Measurements from ENCODE around the gene NPM1. TPM values are rescaled to one million over a fixed set of nuclear protein-coding genes. Genes with fewer than 3 reads are reported as not detected.
A peak's percentile ranks its signal among the peaks of the same experiment; 100 is the strongest.
"Not testable (repeated sequence)": the region's sequence is repeated elsewhere in the genome, so short reads cannot be mapped to it uniquely, and the experiment has no call there.

The NPM1 gene
- polyA plus RNA-seq (2013, experiment 1 of 2) = 3,673 TPM
- polyA plus RNA-seq (2013, experiment 2 of 2) = 3,820 TPM

GRCh38 chr5:171387345-171387969 lies at the start of gene NPM1:
Gene NPM1 (plus strand): TSS chr5:171387849. CDS start chr5:171387949, 100 bp downstream.
- under 1% methylated on average over 56 of the region's 56 CpGs for WGBS
- Histone ChIP-seq H3K36me3 (ENCODE audit: insufficient read depth, low read length) (peaks cover 40% of the 10 kb centered on the region), H3K27ac (ENCODE audit: low read depth, low read length) (peak within 1 kb of the TSS; percentile 94), H3K9ac (ENCODE audit: low read depth, low read length) (peak within 1 kb of the TSS; percentile 99), H3K4me3 (ENCODE audit: low read length) (peak within 1 kb of the TSS; percentile 94), H3K27me3 (ENCODE audit: insufficient read depth, low read length) (no peaks in the 10 kb centered on the region), H3K4me1 (ENCODE audit: insufficient read depth, low read length) (peaks cover 17% of the 10 kb centered on the region), H3K9me3 (ENCODE audit: insufficient read depth, low read depth, low read length) (no peaks in the 10 kb centered on the region)

- Histone ChIP-seq H3K36me3 (ENCODE audit: insufficient read depth, low read length) (no peaks in the 10 kb centered on the region), H3K4me3 (ENCODE audit: low read length) (no peak overlapping the region)
Observed at GRCh38 chr5:171340042-171340441, 47.6 kb upstream of the NPM1 start.

GRCh38 chr5:171340491-171340890 lies 47.2 kb upstream of the NPM1 start:
- H3K9me3 ChIP-seq (ENCODE audit: insufficient read depth, low read depth, low read length) = no peaks in the 10 kb centered on the region
- peaks cover 34% of the 10 kb centered on the region for H3K27me3 ChIP-seq (ENCODE audit: insufficient read depth, low read length)
- 0 out of 2 replicates have a peak, but pooled peaks cover 3% of the 10 kb centered on the region for H3K4me1 ChIP-seq (ENCODE audit: insufficient read depth, low read length)
- no peak overlapping the region for H3K4me3 ChIP-seq (ENCODE audit: low read length)
- H3K36me3 ChIP-seq (ENCODE audit: insufficient read depth, low read length) = no peaks in the 10 kb centered on the region
- no peak overlapping the region for H3K27ac ChIP-seq (ENCODE audit: low read depth, low read length)
- 87% methylated on average over 6 of the region's 6 CpGs for WGBS
- no peak overlapping the region for H3K9ac ChIP-seq (ENCODE audit: low read depth, low read length)

More at GRCh38 chr5:171340042-171340441, 47.6 kb upstream of the NPM1 start:
- H3K9ac ChIP-seq (ENCODE audit: low read depth, low read length) = no peak overlapping the region
- no peak overlapping the region for H3K27ac ChIP-seq (ENCODE audit: low read depth, low read length)
- H3K27me3 ChIP-seq (ENCODE audit: insufficient read depth, low read length) = peaks cover 39% of the 10 kb centered on the region
- no peaks in the 10 kb centered on the region for H3K9me3 ChIP-seq (ENCODE audit: insufficient read depth, low read depth, low read length)
- H3K4me1 ChIP-seq (ENCODE audit: insufficient read depth, low read length) = 0 out of 2 replicates have a peak, but pooled peaks cover 3% of the 10 kb centered on the region

GRCh38 chr5:171342362-171343111 lies 45.1 kb upstream of the NPM1 start:
- H3K27ac ChIP-seq (ENCODE audit: low read depth, low read length) = no peak overlapping the region
- H3K36me3 ChIP-seq (ENCODE audit: insufficient read depth, low read length) = no peaks in the 10 kb centered on the region
- 62% methylated on average over 17 of the region's 17 CpGs for WGBS
- H3K9me3 ChIP-seq (ENCODE audit: insufficient read depth, low read depth, low read length) = no peaks in the 10 kb centered on the region
- H3K4me1 ChIP-seq (ENCODE audit: insufficient read depth, low read length) = no peaks in the 10 kb centered on the region
- no peak overlapping the region for H3K4me3 ChIP-seq (ENCODE audit: low read length)
- H3K27me3 ChIP-seq (ENCODE audit: insufficient read depth, low read length) = peaks cover 14% of the 10 kb centered on the region
- no peak overlapping the region for H3K9ac ChIP-seq (ENCODE audit: low read depth, low read length)

GRCh38 chr5:171344936-171345608 lies 42.6 kb upstream of the NPM1 start:
- Histone ChIP-seq H3K36me3 (ENCODE audit: insufficient read depth, low read length) (no peaks in the 10 kb centered on the region), H3K4me3 (ENCODE audit: low read length) (no peak overlapping the region), H3K27me3 (ENCODE audit: insufficient read depth, low read length) (0 out of 2 replicates have a peak, but pooled peaks cover 3% of the 10 kb centered on the region), H3K9ac (ENCODE audit: low read depth, low read length) (no peak overlapping the region), H3K4me1 (ENCODE audit: insufficient read depth, low read length) (no peaks in the 10 kb centered on the region), H3K9me3 (ENCODE audit: insufficient read depth, low read depth, low read length) (no peaks in the 10 kb centered on the region), H3K27ac (ENCODE audit: low read depth, low read length) (no peak overlapping the region)
- 96% methylated on average over 19 of the region's 19 CpGs for WGBS

- Histone ChIP-seq H3K4me1 (ENCODE audit: insufficient read depth, low read length) (no peaks in the 10 kb centered on the region), H3K4me3 (ENCODE audit: low read length) (no peak overlapping the region), H3K36me3 (ENCODE audit: insufficient read depth, low read length) (no peaks in the 10 kb centered on the region), H3K9me3 (ENCODE audit: insufficient read depth, low read depth, low read length) (no peaks in the 10 kb centered on the region), H3K9ac (ENCODE audit: low read depth, low read length) (no peak overlapping the region), H3K27ac (ENCODE audit: low read depth, low read length) (no peak overlapping the region), H3K27me3 (ENCODE audit: insufficient read depth, low read length) (no peaks in the 10 kb centered on the region; the same call in 1 of the 2 replicates)
- 87% methylated on average over 7 of the region's 7 CpGs for WGBS
Observed at GRCh38 chr5:171351536-171352073, 36.0 kb upstream of the NPM1 start.

GRCh38 chr5:171355302-171355724 lies 32.3 kb upstream of the NPM1 start:
- H3K4me3 ChIP-seq (ENCODE audit: low read length) = no peak overlapping the region
- H3K4me1 ChIP-seq (ENCODE audit: insufficient read depth, low read length) = no peaks in the 10 kb centered on the region
- no peaks in the 10 kb centered on the region; the same call in 1 of the 2 replicates for H3K27me3 ChIP-seq (ENCODE audit: insufficient read depth, low read length)
- H3K9ac ChIP-seq (ENCODE audit: low read depth, low read length) = no peak overlapping the region
- H3K9me3 ChIP-seq (ENCODE audit: insufficient read depth, low read depth, low read length) = no peaks in the 10 kb centered on the region
- H3K27ac ChIP-seq (ENCODE audit: low read depth, low read length) = no peak overlapping the region
- 100% methylated on average over 5 of the region's 5 CpGs for WGBS
- H3K36me3 ChIP-seq (ENCODE audit: insufficient read depth, low read length) = no peaks in the 10 kb centered on the region

GRCh38 chr5:171357843-171358242 lies 29.8 kb upstream of the NPM1 start:
- H3K9me3 ChIP-seq (ENCODE audit: insufficient read depth, low read depth, low read length) = no peaks in the 10 kb centered on the region
- no peaks in the 10 kb centered on the region; the same call in 1 of the 2 replicates for H3K27me3 ChIP-seq (ENCODE audit: insufficient read depth, low read length)
- H3K4me3 ChIP-seq (ENCODE audit: low read length) = no peak overlapping the region
- H3K27ac ChIP-seq (ENCODE audit: low read depth, low read length) = no peak overlapping the region
- WGBS = 97% methylated on average over 2 of the region's 2 CpGs
- no peaks in the 10 kb centered on the region for H3K36me3 ChIP-seq (ENCODE audit: insufficient read depth, low read length)
- H3K4me1 ChIP-seq (ENCODE audit: insufficient read depth, low read length) = no peaks in the 10 kb centered on the region
- H3K9ac ChIP-seq (ENCODE audit: low read depth, low read length) = no peak overlapping the region

GRCh38 chr5:171361151-171361550 lies 26.5 kb upstream of the NPM1 start:
- H3K9ac ChIP-seq (ENCODE audit: low read depth, low read length); H3K4me3 ChIP-seq (ENCODE audit: low read length); H3K4me1 ChIP-seq (ENCODE audit: insufficient read depth, low read length); H3K36me3 ChIP-seq (ENCODE audit: insufficient read depth, low read length); H3K27ac ChIP-seq (ENCODE audit: low read depth, low read length); H3K9me3 ChIP-seq (ENCODE audit: insufficient read depth, low read depth, low read length); H3K27me3 ChIP-seq (ENCODE audit: insufficient read depth, low read length): not testable (repeated sequence)
- 78% methylated on average over 7 of the region's 7 CpGs for WGBS

- H3K4me1 ChIP-seq (ENCODE audit: insufficient read depth, low read length); H3K9me3 ChIP-seq (ENCODE audit: insufficient read depth, low read depth, low read length); H3K36me3 ChIP-seq (ENCODE audit: insufficient read depth, low read length); H3K9ac ChIP-seq (ENCODE audit: low read depth, low read length); H3K27me3 ChIP-seq (ENCODE audit: insufficient read depth, low read length); H3K4me3 ChIP-seq (ENCODE audit: low read length); H3K27ac ChIP-seq (ENCODE audit: low read depth, low read length): not testable (repeated sequence)
- WGBS = 91% methylated on average over 2 of the region's 3 CpGs
Observed at GRCh38 chr5:171363249-171363648, 24.4 kb upstream of the NPM1 start.

- Histone ChIP-seq H3K9ac (ENCODE audit: low read depth, low read length) (no peak overlapping the region), H3K9me3 (ENCODE audit: insufficient read depth, low read depth, low read length) (no peaks in the 10 kb centered on the region), H3K27ac (ENCODE audit: low read depth, low read length) (no peak overlapping the region), H3K4me1 (ENCODE audit: insufficient read depth, low read length) (no peaks in the 10 kb centered on the region), H3K36me3 (ENCODE audit: insufficient read depth, low read length) (no peaks in the 10 kb centered on the region), H3K27me3 (ENCODE audit: insufficient read depth, low read length) (no peaks in the 10 kb centered on the region), H3K4me3 (ENCODE audit: low read length) (no peak overlapping the region)
- WGBS = 89% methylated on average over 3 of the region's 3 CpGs
Observed at GRCh38 chr5:171363846-171364245, 23.8 kb upstream of the NPM1 start.

Data from HUES64 (cell line).